HG03575 (cell line): ENCODE results near the gene GBE1.
"Not testable (repeated sequence)": the region's sequence is repeated elsewhere in the genome, so short reads cannot be mapped to it uniquely, and the experiment has no call there.

Experiments used
- ATAC-seq: cut with Tn5 transposase; IDR thresholded peaks from one replicate; pipeline ENCODE4 v1.9.1; 2021; ENCODE audit not compliant: unreplicated experiment, insufficient number of reproducible peaks, low FRiP score; ENCODE audit errors: extremely low read depth

GBE1 gene

DNA sequence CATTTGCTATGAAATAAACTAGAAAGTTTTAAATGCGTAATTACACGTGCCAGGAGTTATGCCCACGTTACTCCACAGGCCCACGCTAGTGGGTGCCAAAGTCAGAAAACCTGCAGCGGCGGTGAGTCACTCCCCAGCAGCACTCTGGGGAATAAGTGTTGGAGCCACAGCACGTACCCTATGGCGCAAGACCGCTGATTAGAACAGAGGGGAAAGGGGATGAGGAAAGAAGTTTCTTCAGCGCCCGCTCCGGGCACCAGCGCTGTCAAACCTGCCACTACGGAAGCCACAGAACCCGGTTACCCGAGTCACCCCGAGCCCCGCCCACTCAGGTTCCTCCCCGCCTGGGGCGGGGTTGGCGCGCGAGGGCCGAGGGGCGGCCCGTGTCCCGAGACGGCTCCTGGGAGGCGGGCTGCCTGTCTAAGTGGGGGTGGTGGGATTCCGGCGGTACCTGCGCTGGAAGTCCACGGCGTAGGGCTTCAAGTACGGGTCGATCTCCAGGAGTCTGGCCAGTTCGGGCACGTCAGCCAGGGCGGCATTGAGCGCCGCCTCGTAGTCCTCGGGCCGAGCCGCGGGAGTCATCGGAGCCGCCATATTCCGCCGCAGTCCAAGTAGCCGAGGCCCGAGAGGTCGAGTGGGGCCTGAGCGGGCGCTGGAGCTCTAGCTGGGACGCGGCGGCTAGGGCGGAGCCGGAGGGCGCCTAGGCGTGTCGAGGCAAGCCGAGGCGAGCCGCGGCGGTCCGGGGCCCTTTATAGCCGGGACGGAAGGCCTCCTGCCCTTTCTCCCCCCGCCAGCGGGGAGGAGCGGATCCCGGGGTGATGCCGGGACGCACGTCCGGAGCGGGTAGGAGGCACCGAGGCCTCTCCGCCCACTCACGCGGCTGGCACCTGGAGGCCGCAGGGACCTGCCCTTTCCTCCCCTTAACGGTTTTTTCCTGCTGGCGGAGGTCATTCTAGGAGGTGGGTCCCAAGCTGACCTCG, at the start of gene GBE1:
TSS of gene GBE1 (minus strand) at position 722 of the 980 bp plus-strand sequence. CDS start at position 594, 128 bp downstream.
- ATAC-seq = peak; percentile 73

- ATAC-seq = no peak
Observed at GRCh38 chr3:81808900-81809299, 47.5 kb upstream of the GBE1 start.

- ATAC-seq = no peak
Observed at GRCh38 chr3:81799403-81799802, 38.0 kb upstream of the GBE1 start.

- no peak for ATAC-seq
Observed at GRCh38 chr3:81793410-81793809, 32.0 kb upstream of the GBE1 start.

DNA sequence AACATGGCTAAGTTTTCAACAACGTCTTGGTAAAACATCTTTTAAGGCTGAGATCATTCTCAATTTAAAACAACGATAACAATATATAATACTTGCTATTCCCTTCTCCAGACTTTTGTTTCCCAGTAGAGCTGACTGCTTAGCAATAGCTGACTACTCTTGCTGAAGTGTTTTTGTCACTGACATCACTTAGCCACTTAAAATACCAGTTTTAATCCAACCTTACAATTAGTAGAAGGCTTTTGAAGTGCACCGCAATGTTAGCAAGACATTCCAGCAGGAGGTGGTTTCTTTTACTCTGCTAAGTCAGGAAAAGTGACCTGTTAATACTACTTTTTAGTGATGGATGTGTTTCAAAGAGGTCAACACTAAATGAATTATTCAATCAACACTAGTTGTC, 28.7 kb upstream of the GBE1 start:
- ATAC-seq = no peak

DNA sequence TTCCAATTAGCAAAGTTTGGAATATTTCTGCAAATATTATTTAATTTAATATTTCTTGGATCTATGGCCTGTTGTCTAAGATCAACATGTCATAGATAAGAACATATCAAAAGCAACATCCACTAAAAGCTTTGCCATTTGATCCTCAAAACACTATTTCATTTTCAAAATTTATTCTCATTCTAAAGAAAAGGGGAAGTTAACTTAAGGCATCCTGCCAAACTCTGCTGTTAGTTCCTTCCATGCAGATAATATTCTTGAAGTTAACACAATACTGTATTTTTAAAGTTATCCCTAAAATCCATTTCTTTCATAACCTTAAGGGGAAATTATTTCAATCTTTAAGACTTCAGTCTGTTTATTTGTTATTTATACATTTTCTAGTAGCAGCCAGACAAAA, 28.2 kb upstream of the GBE1 start:
- no peak for ATAC-seq

DNA sequence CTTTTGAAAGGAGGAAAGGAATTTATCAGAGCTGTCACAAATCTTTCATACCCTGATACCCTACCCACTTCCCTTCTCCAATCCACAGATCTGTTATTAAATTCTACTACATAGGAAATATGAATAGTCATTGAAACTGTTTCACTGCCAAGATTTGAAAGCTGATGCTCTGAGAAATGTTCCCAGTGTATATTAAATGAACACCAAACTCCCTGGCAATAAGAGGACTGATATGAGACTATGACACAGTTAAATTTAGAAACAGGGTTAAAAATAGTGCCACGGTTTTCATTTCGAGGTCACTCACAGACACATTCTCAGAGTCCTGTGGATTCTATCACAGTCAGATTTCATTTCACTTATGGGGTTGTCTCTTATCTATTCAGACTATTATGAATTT, 27.2 kb upstream of the GBE1 start:
- peak; percentile 75 for ATAC-seq

DNA sequence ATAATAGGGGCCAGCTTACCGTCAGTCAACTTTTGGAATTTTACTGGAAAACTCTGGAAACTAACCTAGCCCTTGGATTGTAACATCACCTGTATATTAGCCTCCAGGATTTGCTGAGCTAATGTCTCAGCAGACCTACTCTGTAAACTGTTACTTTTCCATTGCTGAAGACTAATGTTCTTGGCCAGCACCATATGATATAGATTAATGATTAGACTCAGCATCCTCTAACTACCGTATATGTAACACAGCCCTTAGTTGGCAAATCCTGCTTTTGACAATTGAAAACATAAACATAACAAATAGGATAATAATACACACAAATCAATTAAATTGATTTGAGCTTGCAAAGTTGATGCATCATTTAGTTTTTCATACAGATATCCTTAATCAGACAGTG, 26.6 kb upstream of the GBE1 start:
- ATAC-seq = no peak

- ATAC-seq = no peak
Observed at GRCh38 chr3:81782585-81782984, 21.1 kb upstream of the GBE1 start.

- ATAC-seq = no peak
Observed at GRCh38 chr3:81778678-81779182, 17.3 kb upstream of the GBE1 start.

GRCh38 chr3:81776643-81777042, 15.2 kb upstream of the GBE1 start:
- no peak for ATAC-seq

DNA sequence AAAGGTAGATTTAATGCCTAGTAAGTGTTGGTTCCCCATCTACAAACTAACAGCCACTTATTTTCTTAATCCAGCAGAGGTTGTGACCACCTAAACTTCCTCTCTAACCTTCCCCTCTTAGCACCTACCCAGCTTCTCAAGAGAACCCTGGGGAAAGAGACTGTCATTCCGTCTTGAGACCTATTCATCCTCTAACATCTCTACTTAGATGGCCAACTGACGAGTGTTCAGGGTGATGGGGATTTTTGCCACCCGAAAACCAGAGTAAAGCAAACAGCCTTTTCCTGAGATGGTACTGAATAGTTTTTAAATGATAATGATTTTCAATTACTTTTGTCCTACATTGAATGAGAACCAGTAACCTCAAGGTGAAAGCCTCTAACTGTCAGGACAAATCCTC, 9.3 kb upstream of the GBE1 start:
- ATAC-seq = no peak

GRCh38 chr3:81769299-81769698, 7.9 kb upstream of the GBE1 start:
- no peak for ATAC-seq

GRCh38 chr3:81767250-81767859, 5.9 kb upstream of the GBE1 start:
- not testable (repeated sequence) for ATAC-seq

DNA sequence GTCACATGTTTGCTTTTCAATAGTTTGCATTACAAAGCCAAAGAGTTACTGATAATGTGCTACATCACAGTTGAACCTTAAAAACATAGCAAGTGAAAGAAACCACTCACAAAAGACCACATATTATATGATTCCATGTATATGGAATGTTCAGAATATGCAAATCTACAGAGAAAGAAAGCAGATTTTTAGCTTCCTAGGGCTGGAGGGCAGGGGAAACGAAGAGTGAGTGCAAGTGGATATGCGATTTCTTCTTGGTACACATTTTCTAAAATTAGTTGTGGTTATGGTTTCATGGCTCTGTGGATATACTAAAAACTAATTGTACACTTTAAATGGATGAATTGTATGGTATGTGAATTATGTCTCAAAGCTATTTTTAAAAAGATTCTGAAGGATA, 4.0 kb upstream of the GBE1 start:
- no peak for ATAC-seq

DNA sequence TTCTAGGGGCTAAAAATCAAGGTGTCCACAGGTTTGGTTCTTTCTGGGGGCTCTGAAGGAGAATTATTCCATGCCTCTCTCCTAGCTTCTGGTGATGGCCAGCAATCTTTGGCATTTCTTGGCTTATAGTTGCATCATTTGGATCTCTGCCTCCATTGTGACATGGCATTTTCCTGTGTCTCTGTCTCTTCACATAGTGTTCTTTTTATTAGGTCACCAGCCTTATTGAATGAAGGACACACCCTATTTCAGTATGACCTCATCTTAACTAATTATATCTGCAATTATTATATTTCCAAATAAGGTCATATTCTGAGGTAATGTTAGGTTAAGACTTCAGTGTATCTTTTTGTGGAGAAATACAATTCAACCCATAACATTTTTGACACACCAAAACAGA, 3.2 kb upstream of the GBE1 start:
- ATAC-seq = no peak

- no peak for ATAC-seq
Observed at GRCh38 chr3:81764002-81764401, 2.6 kb upstream of the GBE1 start.

GRCh38 chr3:81763001-81763400, 1.6 kb upstream of the GBE1 start:
- no peak for ATAC-seq

GRCh38 chr3:81761904-81762580, 597 bp upstream of the GBE1 start:
- no peak for ATAC-seq

DNA sequence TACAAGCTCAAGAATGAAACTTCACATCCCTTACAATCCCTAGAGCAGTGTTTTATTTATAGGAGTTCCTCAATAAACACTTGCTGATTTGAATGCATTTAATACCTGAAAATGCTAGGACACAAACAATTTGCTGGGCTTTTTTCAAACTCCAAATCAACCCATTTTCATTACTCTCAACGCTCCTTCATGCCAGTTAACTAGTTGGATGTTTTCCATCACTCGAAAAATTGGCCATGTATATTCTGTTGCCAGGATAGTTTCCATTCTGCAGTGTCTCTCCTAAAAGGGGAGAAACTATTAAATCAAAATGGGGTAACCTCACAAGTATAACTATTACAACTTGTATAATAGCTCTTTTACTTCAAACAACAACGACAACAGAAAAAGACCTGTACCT, 1.2 kb downstream of the GBE1 start:
- no peak for ATAC-seq
